Right lung (tissue), 5 donors: ENCODE results near the gene IRF4. TPM values are rescaled to one million over a fixed set of nuclear protein-coding genes. Genes with fewer than 3 reads are reported as not detected.

Experiments used
- DNase-seq, 2 donors: peaks; one replicate each; pipeline ENCODE4 v3.0.0-alpha.2; 2013
- polyA plus RNA-seq, 5 donors: library from polyadenylated mRNA; unstranded; fragments of 120-200 nt; gene quantifications; one replicate each; pipeline versions ENCODE4 v1.2.1 to v1.2.3, GENCODE V29; 2013; ENCODE audit warnings: inconsistent platforms in 1 of 5, low replicate concordance in 1 of 5; ENCODE audit not compliant: insufficient read length in 5 of 5, insufficient read depth in 1 of 5

IRF4 gene
- polyA plus RNA-seq, 5 donors, result 0.19 to 0.86 (median 0.27) TPM

GRCh38 chr6:353642-354614 is 37.6 kb upstream of the IRF4 start:
- no peak for DNase-seq

GRCh38 chr6:354631-355280 is 36.8 kb upstream of the IRF4 start:
- no peak for DNase-seq

- no peak for DNase-seq
These were observed 36.0 kb upstream of the IRF4 start for GRCh38 chr6:355373-356208.

- DNase-seq, result no peak
These were observed 34.7 kb upstream of the IRF4 start for GRCh38 chr6:356828-357251.

GRCh38 chr6:357261-357790 is 34.2 kb upstream of the IRF4 start:
- DNase-seq, result no peak

- no peak for DNase-seq
These were observed 33.7 kb upstream of the IRF4 start for GRCh38 chr6:357791-358341.

- no peak for DNase-seq
These were observed 33.1 kb upstream of the IRF4 start for GRCh38 chr6:358432-358831.

- DNase-seq, result no peak
These were observed 32.7 kb upstream of the IRF4 start for GRCh38 chr6:358847-359246.

- no peak for DNase-seq
These were observed 32.1 kb upstream of the IRF4 start for GRCh38 chr6:359261-360035.

- DNase-seq, result no peak
These were observed 31.2 kb upstream of the IRF4 start for GRCh38 chr6:360349-360748.

GRCh38 chr6:360764-361373 is 30.7 kb upstream of the IRF4 start:
- no peak for DNase-seq

- no peak for DNase-seq
These were observed 30.0 kb upstream of the IRF4 start for GRCh38 chr6:361411-362132.

- DNase-seq, result no peak
These were observed 29.2 kb upstream of the IRF4 start for GRCh38 chr6:362231-362923.

GRCh38 chr6:362924-363249 is 28.7 kb upstream of the IRF4 start:
- DNase-seq, result no peak

- no peak for DNase-seq
These were observed 28.3 kb upstream of the IRF4 start for GRCh38 chr6:363291-363690.

- DNase-seq, result no peak
These were observed 27.6 kb upstream of the IRF4 start for GRCh38 chr6:363909-364308.

GRCh38 chr6:364609-365540 is 26.7 kb upstream of the IRF4 start:
- no peak for DNase-seq

GRCh38 chr6:365835-366234 is 25.7 kb upstream of the IRF4 start:
- no peak for DNase-seq
